ENCODE results near the gene RAB30. TPM values are rescaled to one million over a fixed set of nuclear protein-coding genes. Genes with fewer than 3 reads are reported as not detected.

RAB30 gene
- total RNA-seq, 1 donor from 2014 or later = 24.7 TPM

GRCh38 chr11:83024270-83024854, 47.3 kb downstream of the RAB30 start:
- no peak for DNase-seq
- H3K27ac ChIP-seq (replicated peaks) = no peak overlapping the region
- no peaks in the 10 kb centered on the region for H3K27me3 ChIP-seq (ENCODE audit: low read depth)
- H3K9me3 ChIP-seq (replicated peaks) = no peaks in the 10 kb centered on the region
- peaks cover 90% of the 10 kb centered on the region for H3K4me1 ChIP-seq
- no peak for TF ChIP-seq CTCF (IDR thresholded peaks at IDR 0.05; ENCODE audit: borderline replicate concordance)
- no peak overlapping the region for H3K4me3 ChIP-seq
- H3K36me3 ChIP-seq = no peaks in the 10 kb centered on the region
- intact Hi-C loops (cut with micrococcal nuclease) = no loop called here

GRCh38 chr11:83023410-83023809, 48.3 kb downstream of the RAB30 start:
- Histone ChIP-seq H3K4me3 (no peak overlapping the region), H3K36me3 (no peaks in the 10 kb centered on the region), H3K27me3 (ENCODE audit: low read depth) (no peaks in the 10 kb centered on the region), H3K4me1 (peaks cover 91% of the 10 kb centered on the region), H3K9me3 (replicated peaks) (no peaks in the 10 kb centered on the region), H3K27ac (replicated peaks) (no peak overlapping the region)
- intact Hi-C loops (cut with micrococcal nuclease) = no loop called here
- no peak for TF ChIP-seq CTCF (IDR thresholded peaks at IDR 0.05; ENCODE audit: borderline replicate concordance)
- no peak for DNase-seq

- H3K27me3 ChIP-seq (ENCODE audit: low read depth) = no peaks in the 10 kb centered on the region
- H3K36me3 ChIP-seq = no peaks in the 10 kb centered on the region
- no peak for DNase-seq
- no peak for TF ChIP-seq CTCF (IDR thresholded peaks at IDR 0.05; ENCODE audit: borderline replicate concordance)
- H3K4me3 ChIP-seq = no peak overlapping the region
- peaks cover 74% of the 10 kb centered on the region for H3K4me1 ChIP-seq
- H3K9me3 ChIP-seq (replicated peaks) = no peaks in the 10 kb centered on the region
- H3K27ac ChIP-seq (replicated peaks) = no peak overlapping the region
- intact Hi-C loops (cut with micrococcal nuclease) = no loop called here
These were observed 49.9 kb downstream of the RAB30 start for GRCh38 chr11:83021780-83022125.

GRCh38 chr11:83020942-83021779, 50.5 kb downstream of the RAB30 start:
- no peaks in the 10 kb centered on the region for H3K9me3 ChIP-seq (replicated peaks)
- no peaks in the 10 kb centered on the region for H3K27me3 ChIP-seq (ENCODE audit: low read depth)
- intact Hi-C loops (cut with micrococcal nuclease) = no loop called here
- TF ChIP-seq CTCF (IDR thresholded peaks at IDR 0.05; ENCODE audit: borderline replicate concordance) = no peak
- no peak overlapping the region for H3K4me3 ChIP-seq
- H3K4me1 ChIP-seq = peaks cover 72% of the 10 kb centered on the region
- peak overlapping the region; percentile 78 for H3K27ac ChIP-seq (replicated peaks)
- no peaks in the 10 kb centered on the region for H3K36me3 ChIP-seq
- DNase-seq = no peak

GRCh38 chr11:83019888-83020579, 51.7 kb downstream of the RAB30 start:
- peaks cover 65% of the 10 kb centered on the region for H3K4me1 ChIP-seq

More at GRCh38 chr11:83019888-83020579, 51.7 kb downstream of the RAB30 start:
- peak overlapping the region; percentile 78 for H3K27ac ChIP-seq (replicated peaks)
- intact Hi-C loops (cut with micrococcal nuclease) = no loop called here
- TF ChIP-seq CTCF (IDR thresholded peaks at IDR 0.05; ENCODE audit: borderline replicate concordance) = no peak
- no peaks in the 10 kb centered on the region for H3K27me3 ChIP-seq (ENCODE audit: low read depth)
- peak; percentile 66 for DNase-seq
- no peaks in the 10 kb centered on the region for H3K36me3 ChIP-seq
- peak overlapping the region; percentile 41 for H3K4me3 ChIP-seq
- H3K9me3 ChIP-seq (replicated peaks) = no peaks in the 10 kb centered on the region

Data from left ventricle myocardium inferior (tissue), 1 donor.